B cell (primary cell): ENCODE results near the gene SENP3.

Source experiments
- CTCF ChIP-seq: fragments of 200-600 bp; IDR thresholded peaks from one replicate; pipeline ENCODE4 v1.8.0; 2022; ENCODE audit warnings: antibody characterized with exemption, mild to moderate bottlenecking
- EZH2 ChIP-seq: IDR thresholded peaks from 2 replicates; pipeline ENCODE4 v1.6.1; 2012; ENCODE audit warnings: borderline replicate concordance, low read depth, mild to moderate bottlenecking, moderate library complexity, low read length; ENCODE audit not compliant: insufficient read depth, poor library complexity, severe bottlenecking

GRCh38 chr17:7551396-7551795 is 10.3 kb upstream of the SENP3 start:
- TF ChIP-seq EZH2 (no peak), CTCF (no peak)
